Endothelial cell of umbilical vein (primary cell): ENCODE data around the gene CPT2.

Experiments used
- JUN ChIP-seq: IDR thresholded peaks from 2 replicates; pipeline ENCODE4 v1.6.1; 2011; ENCODE audit warnings: borderline replicate concordance, low read depth; ENCODE audit not compliant: insufficient read length, insufficient read depth
- POLR2A ChIP-seq: IDR thresholded peaks from 2 replicates; pipeline ENCODE4 v1.6.1; 2012; ENCODE audit warnings: low read depth, mild to moderate bottlenecking, control low read depth, low read length
- POLR2AphosphoS5 ChIP-seq: IDR thresholded peaks from 2 replicates; pipeline ENCODE4 v1.6.1; 2012; ENCODE audit warnings: low read depth, mild to moderate bottlenecking, control low read depth, low read length, moderate library complexity; ENCODE audit not compliant: insufficient read depth
- TF ChIP-seq, protein P1 (sequence below): IDR thresholded peaks from 2 replicates; pipeline ENCODE4 v1.6.1; 2011; ENCODE audit not compliant: insufficient read depth, insufficient read length
- TF ChIP-seq, protein P2 (sequence below), 2 donors: IDR thresholded peaks; 1 replicate in 1 of 2; 2 replicates in 1 of 2; pipeline ENCODE4 v1.5.1; 2011; ENCODE audit warnings: low read length in 2 of 2, mild to moderate bottlenecking in 2 of 2, moderate library complexity in 2 of 2, control low read depth in 1 of 2, inconsistent platforms in 1 of 2, low read depth in 1 of 2; ENCODE audit not compliant: insufficient read depth in 1 of 2; ENCODE audit errors: extremely low read depth in 1 of 2

- TF ChIP-seq POLR2A = no peak
- TF ChIP-seq, protein P1, sequence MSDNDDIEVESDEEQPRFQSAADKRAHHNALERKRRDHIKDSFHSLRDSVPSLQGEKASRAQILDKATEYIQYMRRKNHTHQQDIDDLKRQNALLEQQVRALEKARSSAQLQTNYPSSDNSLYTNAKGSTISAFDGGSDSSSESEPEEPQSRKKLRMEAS = no peak
- TF ChIP-seq, protein P2, sequence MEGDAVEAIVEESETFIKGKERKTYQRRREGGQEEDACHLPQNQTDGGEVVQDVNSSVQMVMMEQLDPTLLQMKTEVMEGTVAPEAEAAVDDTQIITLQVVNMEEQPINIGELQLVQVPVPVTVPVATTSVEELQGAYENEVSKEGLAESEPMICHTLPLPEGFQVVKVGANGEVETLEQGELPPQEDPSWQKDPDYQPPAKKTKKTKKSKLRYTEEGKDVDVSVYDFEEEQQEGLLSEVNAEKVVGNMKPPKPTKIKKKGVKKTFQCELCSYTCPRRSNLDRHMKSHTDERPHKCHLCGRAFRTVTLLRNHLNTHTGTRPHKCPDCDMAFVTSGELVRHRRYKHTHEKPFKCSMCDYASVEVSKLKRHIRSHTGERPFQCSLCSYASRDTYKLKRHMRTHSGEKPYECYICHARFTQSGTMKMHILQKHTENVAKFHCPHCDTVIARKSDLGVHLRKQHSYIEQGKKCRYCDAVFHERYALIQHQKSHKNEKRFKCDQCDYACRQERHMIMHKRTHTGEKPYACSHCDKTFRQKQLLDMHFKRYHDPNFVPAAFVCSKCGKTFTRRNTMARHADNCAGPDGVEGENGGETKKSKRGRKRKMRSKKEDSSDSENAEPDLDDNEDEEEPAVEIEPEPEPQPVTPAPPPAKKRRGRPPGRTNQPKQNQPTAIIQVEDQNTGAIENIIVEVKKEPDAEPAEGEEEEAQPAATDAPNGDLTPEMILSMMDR (IDR thresholded peaks at IDR 0.05; ENCODE audit: extremely low read depth in 1 of 2, insufficient read depth in 1 of 2, low read depth in 1 of 2, low read length in 2 of 2) = no peak
- no peak for TF ChIP-seq JUN
- TF ChIP-seq POLR2AphosphoS5 = no peak
These were observed 17.8 kb downstream of the CPT2 start for GRCh38 chr1:53214376-53214940.
